H1 (cell line): ENCODE measurements around the gene SOX30. TPM values are rescaled to one million over a fixed set of nuclear protein-coding genes. Genes with fewer than 3 reads are reported as not detected.

Experiments
- CTCF ChIA-PET: fragments of 300-600 bp; sonication (Branson Sonifier 250); formaldehyde crosslinking; loops from one replicate; lab custom pipeline; 2021; ENCODE audit not compliant: partially characterized antibody; lab: Charles Lee
- POLR2A ChIA-PET: fragments of 300-600 bp; sonication (Branson Sonifier 250); formaldehyde crosslinking; loops from one replicate; lab custom pipeline; 2021; ENCODE audit warnings: inconsistent platforms; ENCODE audit not compliant: partially characterized antibody; lab: Charles Lee
- DNase-seq, 2 experiments: peaks; one replicate each; pipeline versions ENCODE4 v3.0.0 to v3.0.0-alpha.2; 2010 to 2022; ENCODE audit warnings: low spot score in 2 of 2, low read depth in 1 of 2, mixed read lengths in 1 of 2
- FAIRE-seq: peaks from 2 replicates; lab custom pipeline; 2011; peaks lifted over from hg19 to GRCh38; lab: Jason Lieb, UNC
- H2AFZ ChIP-seq: 2 replicates; pipeline ENCODE4 v1.8.1; 2012; ENCODE audit warnings: low read length, inconsistent platforms
- H2AK5ac ChIP-seq: 2 replicates; pipeline ENCODE4 v1.6.1; 2013; ENCODE audit warnings: low read depth, low read length
- H2BK120ac ChIP-seq: replicated peaks from 2 replicates; pipeline ENCODE3; 2013; ENCODE audit warnings: low read depth, low read length, inconsistent platforms
- H2BK12ac ChIP-seq: 2 replicates; pipeline ENCODE4 v1.6.1; 2013; ENCODE audit warnings: low read depth, low read length
- H2BK15ac ChIP-seq: 2 replicates; pipeline ENCODE4 v1.6.1; 2013; ENCODE audit warnings: low read length
- H2BK20ac ChIP-seq: 2 replicates; pipeline ENCODE4 v1.6.1; 2013; ENCODE audit warnings: low read length
- H2BK5ac ChIP-seq: 2 replicates; pipeline ENCODE4 v1.6.1; 2013; ENCODE audit warnings: low read depth, low read length
- H3K14ac ChIP-seq: 2 replicates; pipeline ENCODE4 v1.6.1; 2013; ENCODE audit warnings: inconsistent platforms; ENCODE audit not compliant: insufficient read length
- H3K18ac ChIP-seq: 2 replicates; pipeline ENCODE4 v1.6.1; 2013; ENCODE audit warnings: low read length; ENCODE audit errors: extremely low read depth
- H3K23ac ChIP-seq: 2 replicates; pipeline ENCODE4 v1.6.1; 2013; ENCODE audit warnings: inconsistent platforms; ENCODE audit not compliant: insufficient read length
- H3K23me2 ChIP-seq: 2 replicates; pipeline ENCODE4 v1.6.1; 2013; ENCODE audit warnings: low read depth, low read length
- H3K27ac ChIP-seq: 2 replicates; pipeline ENCODE4 v1.6.1; 2011; ENCODE audit warnings: low read depth, low read length, inconsistent platforms
- H3K27me3 ChIP-seq, 4 experiments: replicated peaks in 1 of 4; 1 replicate in 1 of 4; 2 replicates in 3 of 4; pipeline versions ENCODE4 v1.6.1 to v1.8.1; 2011 to 2013; ENCODE audit warnings: low read length in 3 of 4, mild to moderate bottlenecking in 3 of 4, inconsistent platforms in 2 of 4, mixed read lengths in 2 of 4, moderate library complexity in 1 of 4; ENCODE audit not compliant: control insufficient read depth in 3 of 4, insufficient read depth in 3 of 4; ENCODE audit errors: extremely low read depth in 1 of 4
- H3K36me3 ChIP-seq, 4 experiments: 2 replicates each; pipeline versions ENCODE4 v1.6.1 to v1.8.1; 2011 to 2013; ENCODE audit warnings: mild to moderate bottlenecking in 4 of 4, low read length in 3 of 4, moderate library complexity in 2 of 4, control low read depth in 1 of 4, inconsistent platforms in 1 of 4; ENCODE audit not compliant: insufficient read depth in 4 of 4, control insufficient read depth in 2 of 4
- H3K4ac ChIP-seq: replicated peaks from 2 replicates; pipeline ENCODE3; 2013; ENCODE audit warnings: low read length, low read depth, mixed read lengths, inconsistent platforms; ENCODE audit not compliant: insufficient read length
- H3K4me1 ChIP-seq, 4 experiments: replicated peaks in 1 of 4; 1 replicate in 1 of 4; 2 replicates in 3 of 4; pipeline versions ENCODE4 v1.6.1 to v1.8.1; 2011 to 2013; ENCODE audit warnings: low read length in 3 of 4, inconsistent platforms in 2 of 4, mixed read lengths in 1 of 4; ENCODE audit not compliant: insufficient read depth in 4 of 4, control insufficient read depth in 3 of 4
- H3K4me2 ChIP-seq, 2 experiments: 2 replicates each; pipeline versions ENCODE4 v1.6.1 to v1.8.1; 2011 to 2013; ENCODE audit warnings: low read depth in 2 of 2, low read length in 2 of 2, control low read depth in 1 of 2, inconsistent platforms in 1 of 2, mild to moderate bottlenecking in 1 of 2; ENCODE audit not compliant: insufficient read depth in 1 of 2
- H3K4me3 ChIP-seq, 4 experiments: fragments of 200-600, 300-600 bp in 1 of 4; sonication (generic), shearing (Covaris generic), sonication (Bioruptor Twin) in 1 of 4; 2 replicates each; pipeline versions ENCODE4 v1.5.1 to v1.8.1; 2011 to 2016; ENCODE audit warnings: low read length in 4 of 4, low read depth in 3 of 4, control low read depth in 2 of 4, inconsistent platforms in 2 of 4, mild to moderate bottlenecking in 2 of 4, mixed read lengths in 1 of 4, moderate library complexity in 1 of 4; ENCODE audit not compliant: insufficient read depth in 2 of 4; ENCODE audit errors: extremely low read depth in 1 of 4
- H3K56ac ChIP-seq: replicated peaks from 2 replicates; pipeline ENCODE3; 2013; ENCODE audit warnings: low read depth, mild to moderate bottlenecking, mixed read lengths, low read length, inconsistent platforms; ENCODE audit not compliant: insufficient read length
- H3K79me1 ChIP-seq: 2 replicates; pipeline ENCODE4 v1.6.1; 2013; ENCODE audit warnings: low read depth, low read length, control low read depth
- H3K79me2 ChIP-seq, 2 experiments: 2 replicates each; pipeline versions ENCODE4 v1.6.1 to v1.8.1; 2012 to 2013; ENCODE audit warnings: low read length in 2 of 2, mild to moderate bottlenecking in 2 of 2, inconsistent platforms in 1 of 2; ENCODE audit not compliant: insufficient read depth in 2 of 2, control insufficient read depth in 1 of 2
- H3K9ac ChIP-seq, 4 experiments: replicated peaks in 1 of 4; 1 replicate in 1 of 4; 2 replicates in 3 of 4; pipeline versions ENCODE4 v1.6.1 to v1.8.1; 2011 to 2013; ENCODE audit warnings: low read depth in 3 of 4, low read length in 3 of 4, control low read depth in 2 of 4, mild to moderate bottlenecking in 2 of 4, moderate library complexity in 2 of 4, inconsistent platforms in 1 of 4; ENCODE audit errors: extremely low read depth in 1 of 4
- H3K9me3 ChIP-seq, 2 experiments: 2 replicates each; pipeline versions ENCODE4 v1.6.1 to v1.8.1; 2012 to 2013; ENCODE audit warnings: mild to moderate bottlenecking in 2 of 2, moderate library complexity in 2 of 2, control low read depth in 1 of 2, inconsistent platforms in 1 of 2, low read depth in 1 of 2, low read length in 1 of 2, mixed read lengths in 1 of 2; ENCODE audit not compliant: insufficient read depth in 2 of 2
- H4K20me1 ChIP-seq, 2 experiments: replicated peaks in 1 of 2; 2 replicates each; pipeline versions ENCODE3 to v1.8.1; 2011 to 2013; ENCODE audit warnings: inconsistent platforms in 2 of 2, low read length in 2 of 2, mild to moderate bottlenecking in 1 of 2; ENCODE audit not compliant: insufficient read depth in 2 of 2, control insufficient read depth in 1 of 2
- H4K5ac ChIP-seq: 2 replicates; pipeline ENCODE4 v1.6.1; 2013; ENCODE audit warnings: low read length, low read depth, mixed read lengths, inconsistent platforms; ENCODE audit not compliant: insufficient read length
- H4K8ac ChIP-seq: 2 replicates; pipeline ENCODE4 v1.8.0; 2013; ENCODE audit warnings: mild to moderate bottlenecking, moderate library complexity, low read length, inconsistent platforms; ENCODE audit not compliant: insufficient read depth; ENCODE audit errors: extremely low read depth
- H4K91ac ChIP-seq: replicated peaks from 2 replicates; pipeline ENCODE3; 2013; ENCODE audit warnings: low read length, mixed read lengths, inconsistent platforms; ENCODE audit not compliant: insufficient read length
- CHD2 ChIP-seq: IDR thresholded peaks from 2 replicates; pipeline ENCODE4 v1.6.1; 2012; ENCODE audit warnings: low read length, improper control_type of control experiment
- EZH2 ChIP-seq: fragments of 200-600 bp; sonication (generic); IDR thresholded peaks from 2 replicates; pipeline ENCODE4 v1.7.1; 2012; ENCODE audit warnings: low read depth, mild to moderate bottlenecking, moderate library complexity, low read length, inconsistent platforms; ENCODE audit not compliant: severe bottlenecking
- HDAC2 ChIP-seq, 2 experiments: fragments of 300-600 bp in 1 of 2; sonication (generic) in 1 of 2; IDR thresholded peaks; 2 replicates each; pipeline ENCODE4 v1.6.1; 2011 to 2012; ENCODE audit warnings: low read depth in 2 of 2, low read length in 2 of 2, mild to moderate bottlenecking in 2 of 2, moderate library complexity in 2 of 2, borderline replicate concordance in 1 of 2, inconsistent platforms in 1 of 2
- KDM4A ChIP-seq: IDR thresholded peaks from one replicate; pipeline ENCODE4 v1.7.1; 2012; ENCODE audit warnings: low read depth, mild to moderate bottlenecking, moderate library complexity, low read length, inconsistent platforms; ENCODE audit not compliant: severe bottlenecking
- KDM5A ChIP-seq: fragments of 200-600 bp; IDR thresholded peaks from 2 replicates; pipeline ENCODE4 v1.7.1; 2012; ENCODE audit warnings: mild to moderate bottlenecking, low read length, inconsistent platforms, mixed read lengths
- PHF8 ChIP-seq: fragments of 200-600 bp; sonication (generic); conservative IDR thresholded peaks from 2 replicates; pipeline ENCODE4 v1.7.1; 2012; ENCODE audit warnings: low read depth, mild to moderate bottlenecking, inconsistent platforms, low read length, moderate library complexity
- POLR2A ChIP-seq, 2 experiments: IDR thresholded peaks; 1 replicate in 1 of 2; 2 replicates in 1 of 2; pipeline ENCODE4 v1.6.1; 2011; ENCODE audit warnings: low read depth in 2 of 2, low read length in 2 of 2, mild to moderate bottlenecking in 2 of 2; ENCODE audit errors: control extremely low read depth in 1 of 2
- RBBP5 ChIP-seq: IDR thresholded peaks from 2 replicates; pipeline ENCODE4 v1.7.1; 2012; ENCODE audit warnings: low read depth, mild to moderate bottlenecking, inconsistent platforms, low read length, moderate library complexity, borderline replicate concordance
- RFX5 ChIP-seq: IDR thresholded peaks from 2 replicates; pipeline ENCODE4 v1.6.1; 2011; ENCODE audit warnings: low read depth, low read length, improper control_type of control experiment, borderline replicate concordance
- SIN3A ChIP-seq, 2 experiments: IDR thresholded peaks in 1 of 2; conservative IDR thresholded peaks in 1 of 2; 2 replicates each; pipeline ENCODE4 v1.6.1; 2011 to 2012; ENCODE audit warnings: low read length in 2 of 2, improper control_type of control experiment in 1 of 2, low read depth in 1 of 2, mild to moderate bottlenecking in 1 of 2
- TAF1 ChIP-seq: IDR thresholded peaks from 2 replicates; pipeline ENCODE4 v1.6.1; 2011; ENCODE audit warnings: mild to moderate bottlenecking, low read depth, low read length
- TAF7 ChIP-seq: optimal IDR thresholded peaks from 2 replicates; pipeline ENCODE3; 2011; ENCODE audit warnings: low read depth, mild to moderate bottlenecking, inconsistent platforms, low read length, moderate library complexity, borderline replicate concordance
- polyA plus RNA-seq, 7 experiments: library from polyadenylated mRNA; depleted of rRNA in 3 of 7; stranded (reverse) in 5 of 7; unstranded in 2 of 7; fragments of >200 nt in 5 of 7; fragments of 200-250 nt in 2 of 7; gene quantifications; 1 replicate in 5 of 7; 2 replicates in 1 of 7; 4 replicates in 1 of 7; pipeline versions ENCODE4 v1.2.1 to v1.2.3, GENCODE V29; 2011 to 2013; ENCODE audit warnings: missing spikeins in 2 of 7, mixed read lengths in 2 of 7
- total RNA-seq: library from RNA; stranded (reverse); fragmentation: NEBNext Ultra II Directional; extraction: Animal tissue kit (Norgen Biotek cat#: 25700); gene quantifications from 2 replicates; pipeline ENCODE4 v1.2.1, GENCODE V29; 2021
- TF ChIP-seq, protein P1 (sequence below): IDR thresholded peaks from 2 replicates; pipeline ENCODE4 v1.6.1; 2011; ENCODE audit warnings: low read length, improper control_type of control experiment
- TF ChIP-seq, protein P2 (sequence below): IDR thresholded peaks from 2 replicates; pipeline ENCODE4 v1.6.1; 2012; ENCODE audit warnings: inconsistent platforms

The SOX30 gene
- total and polyA plus RNA-seq, 2 of the 8 experiments (the other 6 are each of a cell fraction or from before 2014, with no cell fraction given), result 0.35 TPM; not detected in 1

DNA sequence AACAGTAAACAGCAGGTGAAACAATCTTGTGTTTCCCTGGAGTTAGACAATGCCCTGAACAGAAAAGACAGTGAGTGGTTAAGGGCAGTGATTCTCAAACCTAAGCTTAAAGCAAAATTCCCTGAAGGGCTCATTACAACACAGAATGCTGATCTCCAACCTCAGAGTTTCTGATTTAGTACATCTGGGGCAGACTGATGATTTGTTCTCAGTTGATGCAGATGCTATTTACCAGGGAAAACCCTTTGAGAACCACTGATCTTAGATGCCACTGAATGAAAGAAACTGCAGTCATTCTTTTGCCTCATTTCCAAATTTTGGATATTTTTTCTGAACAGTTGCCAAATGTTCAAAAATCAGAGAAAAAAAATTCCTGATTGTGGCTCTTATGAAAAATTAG is 58.0 kb downstream of the SOX30 start:
- Histone ChIP-seq H4K91ac (no peak overlapping the region), H3K56ac (no peak overlapping the region), H3K23ac (no peak overlapping the region), H4K5ac (no peak overlapping the region), H4K20me1 (no peaks in the 10 kb centered on the region), H3K27me3 (no peaks in the 10 kb centered on the region), H2BK120ac (no peak overlapping the region), H2AK5ac (no peak overlapping the region), H2BK5ac (no peak overlapping the region), H3K79me2 (no peaks in the 10 kb centered on the region), H2BK20ac (no peak overlapping the region), H3K18ac (no peak overlapping the region), H3K4me3 (no peak overlapping the region), H2BK12ac (no peak overlapping the region), H3K4me1 (no peaks in the 10 kb centered on the region), H3K9me3 (no peaks in the 10 kb centered on the region), H3K23me2 (no peaks in the 10 kb centered on the region), H3K79me1 (no peaks in the 10 kb centered on the region), H3K14ac (no peak overlapping the region), H2AFZ (no peak overlapping the region), H3K36me3 (no peaks in the 10 kb centered on the region), H3K4ac (no peak overlapping the region), H3K4me2 (no peak overlapping the region), H3K9ac (no peak overlapping the region), H3K27ac (no peak overlapping the region), H4K8ac (no peak overlapping the region), H2BK15ac (no peak overlapping the region)
- ChIA-PET CTCF (interaction anchor here (0.6 to 0.7 kb wide), 2 partner anchors 75 to 542 kb away, joined by 3 read pairs; no protein-coding TSS in a partner anchor), POLR2A (interaction anchor here (0.6 kb wide), 1 partner anchor 1417 kb away, joined by 3 read pairs; no protein-coding TSS in a partner anchor)
- DNase-seq, result no peak
- FAIRE-seq, result no peak
- TF ChIP-seq PHF8, result no peak
- TF ChIP-seq EZH2, result no peak
- TF ChIP-seq RFX5, result no peak
- no peak for TF ChIP-seq CHD2
- no peak for TF ChIP-seq KDM4A
- TF ChIP-seq KDM5A, result no peak
- TF ChIP-seq POLR2A (IDR thresholded peaks at IDR 0.05; ENCODE audit: control extremely low read depth in 1 of 2, low read depth in 2 of 2, low read length in 2 of 2), result no peak
- TF ChIP-seq, protein P1, sequence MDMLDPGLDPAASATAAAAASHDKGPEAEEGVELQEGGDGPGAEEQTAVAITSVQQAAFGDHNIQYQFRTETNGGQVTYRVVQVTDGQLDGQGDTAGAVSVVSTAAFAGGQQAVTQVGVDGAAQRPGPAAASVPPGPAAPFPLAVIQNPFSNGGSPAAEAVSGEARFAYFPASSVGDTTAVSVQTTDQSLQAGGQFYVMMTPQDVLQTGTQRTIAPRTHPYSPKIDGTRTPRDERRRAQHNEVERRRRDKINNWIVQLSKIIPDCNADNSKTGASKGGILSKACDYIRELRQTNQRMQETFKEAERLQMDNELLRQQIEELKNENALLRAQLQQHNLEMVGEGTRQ, result no peak
- no peak for TF ChIP-seq HDAC2 (IDR thresholded peaks at IDR 0.05; ENCODE audit: borderline replicate concordance in 1 of 2, low read depth in 2 of 2, low read length in 2 of 2)
- TF ChIP-seq RBBP5, result no peak
- TF ChIP-seq TAF1, result no peak
- TF ChIP-seq, protein P2, sequence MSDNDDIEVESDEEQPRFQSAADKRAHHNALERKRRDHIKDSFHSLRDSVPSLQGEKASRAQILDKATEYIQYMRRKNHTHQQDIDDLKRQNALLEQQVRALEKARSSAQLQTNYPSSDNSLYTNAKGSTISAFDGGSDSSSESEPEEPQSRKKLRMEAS, result no peak
- no peak for TF ChIP-seq TAF7
- no peak for TF ChIP-seq SIN3A (conservative IDR thresholded peaks at IDR 0.05 in 1 of 2, IDR thresholded peaks at IDR 0.05 in 1 of 2; ENCODE audit: low read depth in 1 of 2, low read length in 2 of 2)
